A673 (cell line): ENCODE data around the gene MLN. TPM values are rescaled to one million over a fixed set of nuclear protein-coding genes. Genes with fewer than 3 reads are reported as not detected.

Source experiments
- BruUV-seq: library from RNA; stranded (reverse); fragments of 400-500 nt; replicated peaks from 2 replicates; lab custom pipeline; 2021; lab: Mats Ljungman, UMichigan
- CTCF ChIA-PET: fragments of 300-600 bp; sonication (Branson Sonifier 250); formaldehyde crosslinking; loops from one replicate; lab custom pipeline; 2022; ENCODE audit warnings: antibody characterized with exemption; lab: Charles Lee
- POLR2A ChIA-PET: fragments of 300-600 bp; sonication (Branson Sonifier 250); formaldehyde crosslinking; loops from one replicate; lab custom pipeline; 2022; ENCODE audit warnings: antibody characterized with exemption; ENCODE audit not compliant: low non-redundant PET; lab: Charles Lee
- DNase-seq: peaks from one replicate; pipeline ENCODE4 v3.0.0-alpha.2; 2015; ENCODE audit warnings: low spot score
- H3K27ac ChIP-seq: fragments of 200-600 bp; sonication (generic); 2 replicates; pipeline ENCODE4 v1.5.1; 2016; ENCODE audit warnings: mixed run types, low read depth, mild to moderate bottlenecking, mixed read lengths, antibody characterized with exemption, low read length; ENCODE audit not compliant: poor library complexity, severe bottlenecking
- H3K27me3 ChIP-seq: fragments of 200-600 bp; sonication (generic); replicated peaks from 2 replicates; pipeline ENCODE4 v1.6.1; 2017; ENCODE audit warnings: mixed run types, low read depth, mild to moderate bottlenecking, mixed read lengths, antibody characterized with exemption, low read length; ENCODE audit not compliant: insufficient read depth, poor library complexity
- H3K36me3 ChIP-seq: fragments of 200-600 bp; sonication (generic); 2 replicates; pipeline ENCODE4 v1.6.1; 2016; ENCODE audit warnings: mixed run types, mild to moderate bottlenecking, mixed read lengths, antibody characterized with exemption, low read length; ENCODE audit not compliant: insufficient read depth, poor library complexity, severe bottlenecking
- H3K4me1 ChIP-seq: fragments of 200-600 bp; sonication (generic); 2 replicates; pipeline ENCODE4 v1.6.1; 2017; ENCODE audit warnings: mixed run types, mild to moderate bottlenecking, mixed read lengths, antibody characterized with exemption, low read length; ENCODE audit not compliant: insufficient read depth, poor library complexity, severe bottlenecking
- H3K4me3 ChIP-seq: fragments of 200-600 bp; sonication (generic); 2 replicates; pipeline ENCODE4 v1.5.1; 2016; ENCODE audit warnings: low read depth, mixed run types, mild to moderate bottlenecking, mixed read lengths, low read length; ENCODE audit not compliant: poor library complexity, severe bottlenecking
- H3K9me3 ChIP-seq: fragments of 200-600 bp; sonication (generic); 2 replicates; pipeline ENCODE4 v1.6.1; 2016; ENCODE audit warnings: mixed run types, low read depth, mild to moderate bottlenecking, mixed read lengths, antibody characterized with exemption, low read length; ENCODE audit not compliant: poor library complexity, severe bottlenecking
- CTCF ChIP-seq: fragments of 300-800, 200-600 bp; sonication (generic); conservative IDR thresholded peaks from 2 replicates; pipeline ENCODE4 v1.5.1; 2017; ENCODE audit warnings: low read depth, mild to moderate bottlenecking, antibody characterized with exemption, low read length, moderate library complexity, mixed read lengths
- EZH2 ChIP-seq: fragments of 200-600 bp; sonication (generic); IDR thresholded peaks from 2 replicates; pipeline ENCODE4 v1.6.1; 2017; ENCODE audit warnings: borderline replicate concordance, low read depth, mild to moderate bottlenecking, mixed read lengths, antibody characterized with exemption, low read length; ENCODE audit not compliant: poor library complexity, severe bottlenecking
- intact Hi-C: fragments of 100-400 bp; cut with micrococcal nuclease; formaldehyde crosslinking; loops from one replicate; pipeline ENCODE4 v1.10.0; 2022; ENCODE audit not compliant: unreplicated experiment
- total RNA-seq: library from RNA; stranded (reverse); gene quantifications from 2 replicates; pipeline ENCODE4 v1.2.3, GENCODE V29; 2021

MLN gene
- total RNA-seq, 1 experiment from 2014 or later: not detected

- no peaks in the 10 kb centered on the region for H3K9me3 ChIP-seq
- no peak overlapping the region for H3K27ac ChIP-seq
- intact Hi-C loops: loop anchor here (5.0 kb wide), 1 partner anchor 61 kb away; the partner anchor contains the start of gene UQCC2
- ChIA-PET CTCF (interaction anchor here (0.5 to 2.4 kb wide), 3 partner anchors 251 to 379 kb away, joined by 3 to 25 read pairs (median 4); no protein-coding TSS in a partner anchor), POLR2A (no interaction called here)
- H3K27me3 ChIP-seq: no peaks in the 10 kb centered on the region
- peaks cover 49% of the 10 kb centered on the region for H3K36me3 ChIP-seq
- TF ChIP-seq CTCF: no peak
- TF ChIP-seq EZH2: no peak
- no peak overlapping the region for H3K4me3 ChIP-seq
- peaks cover 58% of the 10 kb centered on the region for H3K4me1 ChIP-seq
- DNase-seq: peak; percentile 49
- BruUV-seq: no TSS peak
These were observed 30.8 kb downstream of the MLN start for GRCh38 chr6:33772902-33773472.

- CTCF ChIA-PET: interaction anchor here (0.7 to 2.4 kb wide), 8 partner anchors 8 to 283 kb away, joined by 3 to 25 read pairs (median 6); partner anchors contain the start of gene UQCC2
- H3K4me1 ChIP-seq: peaks cover 53% of the 10 kb centered on the region
- TF ChIP-seq EZH2 (no peak), CTCF (no peak)
- H3K4me3 ChIP-seq: no peak overlapping the region
- H3K27ac ChIP-seq: peak overlapping the region; percentile 77
- intact Hi-C loops: loop anchor here (5.0 kb wide), 1 partner anchor 60 kb away; the partner anchor contains the start of gene UQCC2
- no TSS peak for BruUV-seq
- POLR2A ChIA-PET: no interaction called here
- no peaks in the 10 kb centered on the region for H3K9me3 ChIP-seq
- no peaks in the 10 kb centered on the region for H3K27me3 ChIP-seq
- DNase-seq: no peak
- H3K36me3 ChIP-seq: peaks cover 42% of the 10 kb centered on the region
These were observed 31.5 kb downstream of the MLN start for GRCh38 chr6:33772082-33772830.

- H3K27ac ChIP-seq: peak overlapping the region; percentile 97
- peak; percentile 99 for TF ChIP-seq CTCF
- no peak for TF ChIP-seq EZH2
These were observed 32.4 kb downstream of the MLN start for GRCh38 chr6:33771146-33772081.

More at GRCh38 chr6:33771146-33772081, 32.4 kb downstream of the MLN start:
- Histone ChIP-seq H3K36me3 (peaks cover 34% of the 10 kb centered on the region), H3K4me1 (peaks cover 53% of the 10 kb centered on the region), H3K27me3 (no peaks in the 10 kb centered on the region), H3K4me3 (no peak overlapping the region), H3K9me3 (no peaks in the 10 kb centered on the region)
- CTCF ChIA-PET: interaction anchor here (0.7 to 2.4 kb wide), 9 partner anchors 8 to 284 kb away, joined by 3 to 25 read pairs (median 5); partner anchors contain the start of gene UQCC2
- peak; percentile 100 for DNase-seq
- intact Hi-C loops: loop anchor here (1.0 to 5.0 kb wide), 4 partner anchors 27 to 383 kb away; partner anchors contain the start of gene UQCC2
- TSS peak; percentile 29 for BruUV-seq
- POLR2A ChIA-PET: no interaction called here
